Bronchial epithelial cell (primary cell): ENCODE data around the gene CSNK2A1. TPM values are rescaled to one million over a fixed set of nuclear protein-coding genes. Genes with fewer than 3 reads are reported as not detected.

Experiments
- DNase-seq: peaks from one replicate; pipeline ENCODE4 v3.0.0-alpha.2; 2010; ENCODE audit warnings: low read depth
- FAIRE-seq: peaks from 2 replicates; lab custom pipeline; 2011; peaks lifted over from hg19 to GRCh38; lab: Jason Lieb, UNC
- H3K27me3 ChIP-seq: 2 replicates; pipeline ENCODE4 v1.5.1; 2011; ENCODE audit warnings: low read length; ENCODE audit not compliant: control insufficient read depth, insufficient read depth
- H3K36me3 ChIP-seq: 2 replicates; pipeline ENCODE4 v1.5.1; 2011; ENCODE audit warnings: low read length; ENCODE audit not compliant: control insufficient read depth, insufficient read depth
- H3K4me3 ChIP-seq: 2 replicates; pipeline ENCODE4 v1.5.1; 2011; ENCODE audit warnings: mild to moderate bottlenecking, low read depth, low read length, control low read depth
- CTCF ChIP-seq: IDR thresholded peaks from 2 replicates; pipeline ENCODE4 v1.5.1; 2011; ENCODE audit warnings: mild to moderate bottlenecking, moderate library complexity, low read length, control low read depth, inconsistent platforms; ENCODE audit not compliant: insufficient read depth, severe bottlenecking
- total RNA-seq: library from RNA; depleted of rRNA; stranded (reverse); fragments of >200 nt; gene quantifications from 2 replicates; pipeline ENCODE4 v1.2.1, GENCODE V29; 2014

CSNK2A1 gene
- total RNA-seq, 1 donor from 2014 or later = 242 TPM

GRCh38 chr20:550611-551010, 7.0 kb upstream of the CSNK2A1 start:
- Histone ChIP-seq H3K27me3 (peaks cover 5% of the 10 kb centered on the region), H3K4me3 (no peak overlapping the region), H3K36me3 (no peaks in the 10 kb centered on the region)
- FAIRE-seq (no peak), DNase-seq (no peak)
- TF ChIP-seq CTCF = no peak

GRCh38 chr20:549722-550496, 6.3 kb upstream of the CSNK2A1 start:
- H3K27me3 ChIP-seq = peaks cover 3% of the 10 kb centered on the region
- DNase-seq (no peak), FAIRE-seq (peak; percentile 23)
- TF ChIP-seq CTCF = no peak
- H3K4me3 ChIP-seq = no peak overlapping the region
- H3K36me3 ChIP-seq = no peaks in the 10 kb centered on the region

- no peak for TF ChIP-seq CTCF
- Histone ChIP-seq H3K36me3 (no peaks in the 10 kb centered on the region), H3K4me3 (no peak overlapping the region), H3K27me3 (peaks cover 3% of the 10 kb centered on the region)
- DNase-seq = no peak
- FAIRE-seq = no peak
Observed at GRCh38 chr20:548906-549305, 5.3 kb upstream of the CSNK2A1 start.

GRCh38 chr20:547394-547793, 3.8 kb upstream of the CSNK2A1 start:
- DNase-seq (no peak), FAIRE-seq (no peak)
- TF ChIP-seq CTCF = no peak
- H3K36me3 ChIP-seq = no peaks in the 10 kb centered on the region
- H3K4me3 ChIP-seq = no peak overlapping the region
- peaks cover 3% of the 10 kb centered on the region for H3K27me3 ChIP-seq

- Histone ChIP-seq H3K27me3 (peaks cover 3% of the 10 kb centered on the region), H3K4me3 (no peak overlapping the region), H3K36me3 (no peaks in the 10 kb centered on the region)
- FAIRE-seq (no peak), DNase-seq (no peak)
- TF ChIP-seq CTCF = no peak
Observed at GRCh38 chr20:546353-546752, 2.8 kb upstream of the CSNK2A1 start.
